ENCODE measurements around the gene COL4A6. TPM values are rescaled to one million over a fixed set of nuclear protein-coding genes. Genes with fewer than 3 reads are reported as not detected.
A peak's percentile ranks its signal among the peaks of the same experiment; 100 is the strongest.

COL4A6 gene
- total and polyA plus RNA-seq, 10 of the 15 experiments (the other 5 are each of a cell fraction or from before 2014, with no cell fraction given): 0.02 to 0.56 (median 0.05) TPM; not detected in 3

DNA sequence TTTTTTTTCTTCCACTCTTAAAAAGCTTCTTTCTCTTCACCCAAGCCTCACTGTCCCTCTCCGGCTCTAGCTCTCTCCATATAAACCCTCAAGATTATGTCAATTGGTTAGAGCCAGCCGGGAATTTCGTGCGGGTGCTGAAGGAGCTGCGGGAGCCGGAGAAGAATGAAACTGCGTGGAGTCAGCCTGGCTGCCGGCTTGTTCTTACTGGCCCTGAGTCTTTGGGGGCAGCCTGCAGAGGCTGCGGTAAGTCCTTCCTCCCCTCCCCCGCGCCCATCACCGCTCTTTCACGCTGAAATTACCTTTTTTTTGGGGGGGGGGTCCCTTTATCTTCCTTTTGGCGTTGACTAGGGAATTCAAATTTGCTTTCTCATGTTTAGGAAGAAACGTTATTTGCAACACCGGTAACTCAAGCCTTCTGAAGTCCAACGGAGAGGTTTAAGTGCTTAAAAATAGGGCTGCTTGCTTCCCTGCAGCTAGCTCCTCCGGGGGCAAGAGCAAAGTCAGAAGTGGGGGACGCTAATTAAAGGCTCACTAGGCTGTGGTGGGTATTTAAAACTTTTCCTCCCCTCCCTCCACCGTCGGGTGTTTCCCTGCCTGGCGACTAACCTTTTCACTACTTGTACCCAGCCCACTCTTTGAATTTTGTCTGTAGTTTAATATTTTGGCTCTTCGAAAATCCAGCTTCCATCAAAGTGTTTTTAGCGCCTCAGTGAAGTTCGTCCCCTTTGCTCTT is 1.9 kb upstream of the COL4A6 start:
- POLR2A ChIA-PET: no interaction called here
- SMC1A ChIA-PET (ENCODE audit: uncharacterized antibody, unreplicated experiment): interaction anchor here (1.0 kb wide), 1 partner anchor 117 kb away, joined by 3 read pairs; no protein-coding TSS in a partner anchor
- no peaks in the 10 kb centered on the region for H3K4me1 ChIP-seq (ENCODE audit: control insufficient read depth, insufficient read depth, low read length)
- CTCF ChIA-PET: no interaction called here
- BruUV-seq (replicated peaks): no TSS peak
- no peak for DNase-seq (ENCODE audit: low read depth, low spot score)
- WGBS (ENCODE audit: insufficient coverage, insufficient replicate concordance, low lambda C conversion rate, missing lambda C conversion rate): 27% methylated on average over 25 of the region's 25 CpGs
- FAIRE-seq: no peak
- TF ChIP-seq SIN3A (IDR thresholded peaks at IDR 0.05; ENCODE audit: low read depth, low read length): no peak
- RAD21 ChIA-PET (ENCODE audit: unreplicated experiment): no interaction called here
- intact Hi-C loops (cut with micrococcal nuclease; ENCODE audit: unreplicated experiment) (no loop called here), in situ Hi-C loops (cut with MboI) (no loop called here)
- H3K79me2 ChIP-seq (ENCODE audit: control insufficient read depth, insufficient read depth, low read length): no peaks in the 10 kb centered on the region
- no peak for ATAC-seq
- H3K4me3 ChIP-seq: no peak overlapping the region
- no peak overlapping the region for H3K9ac ChIP-seq (ENCODE audit: control insufficient read depth, insufficient read depth, low read length)
- no peaks in the 10 kb centered on the region for H3K9me3 ChIP-seq (replicated peaks; ENCODE audit: control insufficient read depth, insufficient read depth, low read length)
- no peak overlapping the region for H3K27ac ChIP-seq (ENCODE audit: control insufficient read depth, insufficient read depth)
- peaks cover 2 to 3% of the 10 kb centered on the region in 2 experiments; a peak in 2 of 4 replicates for H3K27me3 ChIP-seq (replicated peaks in 1 of 2; ENCODE audit: control insufficient read depth in 2 of 2, insufficient read depth in 2 of 2, low read length in 1 of 2)
- H4K20me1 ChIP-seq (ENCODE audit: control insufficient read depth, insufficient read depth): no peaks in the 10 kb centered on the region
- no peak overlapping the region for H2AFZ ChIP-seq (ENCODE audit: control insufficient read depth, low read depth, low read length)
- H3K4me2 ChIP-seq (ENCODE audit: control insufficient read depth, insufficient read depth): 0 out of 2 replicates have a peak overlapping the region, but pooled peaks have one; percentile 3
- no peaks in the 10 kb centered on the region for H3K36me3 ChIP-seq (ENCODE audit: control insufficient read depth in 2 of 2, insufficient read depth in 2 of 2, low read length in 1 of 2)

DNA sequence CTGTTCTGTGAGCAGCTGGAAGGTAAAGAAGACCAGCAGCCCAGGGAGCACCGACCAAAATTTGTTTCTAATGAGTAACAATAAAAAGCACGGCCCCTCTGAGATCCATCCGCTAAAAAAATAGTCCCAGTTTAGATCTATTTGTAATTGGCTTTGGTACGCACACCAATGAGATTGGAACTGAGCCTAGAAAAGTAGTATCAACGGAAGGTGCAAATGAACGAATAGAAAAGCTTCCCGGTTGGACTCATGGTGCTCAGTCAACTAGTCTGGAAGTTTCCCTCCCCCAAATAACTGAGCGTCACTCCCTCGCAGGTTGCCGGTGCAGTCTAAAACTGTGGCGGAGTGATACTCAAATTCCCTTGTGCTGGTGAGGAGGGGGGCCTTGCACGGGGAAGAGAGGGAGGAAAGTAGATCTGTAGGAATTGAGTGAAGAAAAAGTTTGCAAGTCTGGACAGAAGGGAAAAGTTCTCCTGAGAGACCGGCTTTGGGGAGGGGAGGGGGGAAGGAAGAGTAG is 1.3 kb upstream of the COL4A6 start, which contains the start of gene COL4A5:
Gene COL4A5, plus strand, starts transcription at position 413 of the 517 bp plus-strand sequence. CDS start 288 bp downstream, outside the sequence.
- no peaks in the 10 kb centered on the region for H3K4me1 ChIP-seq (ENCODE audit: control insufficient read depth, insufficient read depth, low read length)
- RAD21 ChIA-PET (ENCODE audit: unreplicated experiment): no interaction called here
- DNase-seq (ENCODE audit: low read depth, low spot score): no peak
- no peak within 1 kb of the TSS for H3K9ac ChIP-seq (ENCODE audit: control insufficient read depth, insufficient read depth, low read length)
- H3K4me2 ChIP-seq (ENCODE audit: control insufficient read depth, insufficient read depth): 0 out of 2 replicates have a peak within 1 kb of the TSS, but pooled peaks have one; percentile 3
- H3K27ac ChIP-seq (ENCODE audit: control insufficient read depth, insufficient read depth): no peak within 1 kb of the TSS
- no peaks in the 10 kb centered on the region for H4K20me1 ChIP-seq (ENCODE audit: control insufficient read depth, insufficient read depth)
- no TSS peak for BruUV-seq (replicated peaks)
- H2AFZ ChIP-seq (ENCODE audit: control insufficient read depth, low read depth, low read length): no peak within 1 kb of the TSS
- 29% methylated on average over 12 of the region's 13 CpGs for WGBS (ENCODE audit: insufficient coverage, insufficient replicate concordance, low lambda C conversion rate, missing lambda C conversion rate)
- TF ChIP-seq ZNF274 (IDR thresholded peaks at IDR 0.05; ENCODE audit: insufficient read depth, insufficient read length): no peak
- TF ChIP-seq SIN3A (IDR thresholded peaks at IDR 0.05; ENCODE audit: low read depth, low read length): no peak
- TF ChIP-seq MYB (IDR thresholded peaks at IDR 0.05; ENCODE audit: borderline replicate concordance, low read depth, low read length): no peak
- TF ChIP-seq NBN (IDR thresholded peaks at IDR 0.05): no peak
- no peak for TF ChIP-seq NFIC (IDR thresholded peaks at IDR 0.05; ENCODE audit: low read depth, low read length)
- TF ChIP-seq, protein P1, sequence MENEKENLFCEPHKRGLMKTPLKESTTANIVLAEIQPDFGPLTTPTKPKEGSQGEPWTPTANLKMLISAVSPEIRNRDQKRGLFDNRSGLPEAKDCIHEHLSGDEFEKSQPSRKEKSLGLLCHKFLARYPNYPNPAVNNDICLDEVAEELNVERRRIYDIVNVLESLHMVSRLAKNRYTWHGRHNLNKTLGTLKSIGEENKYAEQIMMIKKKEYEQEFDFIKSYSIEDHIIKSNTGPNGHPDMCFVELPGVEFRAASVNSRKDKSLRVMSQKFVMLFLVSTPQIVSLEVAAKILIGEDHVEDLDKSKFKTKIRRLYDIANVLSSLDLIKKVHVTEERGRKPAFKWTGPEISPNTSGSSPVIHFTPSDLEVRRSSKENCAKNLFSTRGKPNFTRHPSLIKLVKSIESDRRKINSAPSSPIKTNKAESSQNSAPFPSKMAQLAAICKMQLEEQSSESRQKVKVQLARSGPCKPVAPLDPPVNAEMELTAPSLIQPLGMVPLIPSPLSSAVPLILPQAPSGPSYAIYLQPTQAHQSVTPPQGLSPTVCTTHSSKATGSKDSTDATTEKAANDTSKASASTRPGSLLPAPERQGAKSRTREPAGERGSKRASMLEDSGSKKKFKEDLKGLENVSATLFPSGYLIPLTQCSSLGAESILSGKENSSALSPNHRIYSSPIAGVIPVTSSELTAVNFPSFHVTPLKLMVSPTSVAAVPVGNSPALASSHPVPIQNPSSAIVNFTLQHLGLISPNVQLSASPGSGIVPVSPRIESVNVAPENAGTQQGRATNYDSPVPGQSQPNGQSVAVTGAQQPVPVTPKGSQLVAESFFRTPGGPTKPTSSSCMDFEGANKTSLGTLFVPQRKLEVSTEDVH (IDR thresholded peaks at IDR 0.05; ENCODE audit: low read depth, partially characterized antibody): no peak
- TF ChIP-seq POLR2A (IDR thresholded peaks at IDR 0.05; ENCODE audit: low read depth, low read length): no peak
- no peak for TF ChIP-seq ZSCAN29 (IDR thresholded peaks at IDR 0.05)
- TF ChIP-seq, protein P2, sequence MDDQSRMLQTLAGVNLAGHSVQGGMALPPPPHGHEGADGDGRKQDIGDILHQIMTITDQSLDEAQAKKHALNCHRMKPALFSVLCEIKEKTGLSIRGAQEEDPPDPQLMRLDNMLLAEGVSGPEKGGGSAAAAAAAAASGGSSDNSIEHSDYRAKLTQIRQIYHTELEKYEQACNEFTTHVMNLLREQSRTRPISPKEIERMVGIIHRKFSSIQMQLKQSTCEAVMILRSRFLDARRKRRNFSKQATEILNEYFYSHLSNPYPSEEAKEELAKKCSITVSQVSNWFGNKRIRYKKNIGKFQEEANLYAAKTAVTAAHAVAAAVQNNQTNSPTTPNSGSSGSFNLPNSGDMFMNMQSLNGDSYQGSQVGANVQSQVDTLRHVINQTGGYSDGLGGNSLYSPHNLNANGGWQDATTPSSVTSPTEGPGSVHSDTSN (IDR thresholded peaks at IDR 0.05; ENCODE audit: insufficient replicate concordance, low read depth, low read length): no peak
- TF ChIP-seq, protein P3, sequence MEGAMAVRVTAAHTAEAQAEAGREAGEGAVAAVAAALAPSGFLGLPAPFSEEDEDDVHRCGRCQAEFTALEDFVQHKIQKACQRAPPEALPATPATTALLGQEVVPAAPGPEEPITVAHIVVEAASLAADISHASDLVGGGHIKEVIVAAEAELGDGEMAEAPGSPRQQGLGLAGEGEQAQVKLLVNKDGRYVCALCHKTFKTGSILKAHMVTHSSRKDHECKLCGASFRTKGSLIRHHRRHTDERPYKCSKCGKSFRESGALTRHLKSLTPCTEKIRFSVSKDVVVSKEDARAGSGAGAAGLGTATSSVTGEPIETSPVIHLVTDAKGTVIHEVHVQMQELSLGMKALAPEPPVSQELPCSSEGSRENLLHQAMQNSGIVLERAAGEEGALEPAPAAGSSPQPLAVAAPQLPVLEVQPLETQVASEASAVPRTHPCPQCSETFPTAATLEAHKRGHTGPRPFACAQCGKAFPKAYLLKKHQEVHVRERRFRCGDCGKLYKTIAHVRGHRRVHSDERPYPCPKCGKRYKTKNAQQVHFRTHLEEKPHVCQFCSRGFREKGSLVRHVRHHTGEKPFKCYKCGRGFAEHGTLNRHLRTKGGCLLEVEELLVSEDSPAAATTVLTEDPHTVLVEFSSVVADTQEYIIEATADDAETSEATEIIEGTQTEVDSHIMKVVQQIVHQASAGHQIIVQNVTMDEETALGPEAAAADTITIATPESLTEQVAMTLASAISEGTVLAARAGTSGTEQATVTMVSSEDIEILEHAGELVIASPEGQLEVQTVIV (IDR thresholded peaks at IDR 0.05; ENCODE audit: borderline replicate concordance, partially characterized antibody): no peak
- in situ Hi-C loops (cut with MboI) (no loop called here), intact Hi-C loops (cut with micrococcal nuclease; ENCODE audit: unreplicated experiment) (no loop called here)
- FAIRE-seq: no peak
- no peaks in the 10 kb centered on the region for H3K79me2 ChIP-seq (ENCODE audit: control insufficient read depth, insufficient read depth, low read length)
- SMC1A ChIA-PET (ENCODE audit: uncharacterized antibody, unreplicated experiment): no interaction called here
- no peak for ATAC-seq
- CTCF ChIA-PET: no interaction called here
- H3K36me3 ChIP-seq (ENCODE audit: control insufficient read depth in 2 of 2, insufficient read depth in 2 of 2, low read length in 1 of 2): no peaks in the 10 kb centered on the region
- H3K4me3 ChIP-seq: no peak within 1 kb of the TSS
- H3K27me3 ChIP-seq (replicated peaks in 1 of 2; ENCODE audit: control insufficient read depth in 2 of 2, insufficient read depth in 2 of 2, low read length in 1 of 2): peaks cover 2 to 3% of the 10 kb centered on the region in 2 experiments; a peak in 2 of 4 replicates
- no peaks in the 10 kb centered on the region for H3K9me3 ChIP-seq (replicated peaks; ENCODE audit: control insufficient read depth, insufficient read depth, low read length)
- POLR2A ChIA-PET: no interaction called here
